Measurements from ENCODE around the gene VGLL4. TPM values are rescaled to one million over a fixed set of nuclear protein-coding genes. Genes with fewer than 3 reads are reported as not detected.
A peak's percentile ranks its signal among the peaks of the same experiment; 100 is the strongest.

Gene VGLL4
- total RNA-seq, 1 experiment from 2014 or later, result 66.0 TPM

DNA sequence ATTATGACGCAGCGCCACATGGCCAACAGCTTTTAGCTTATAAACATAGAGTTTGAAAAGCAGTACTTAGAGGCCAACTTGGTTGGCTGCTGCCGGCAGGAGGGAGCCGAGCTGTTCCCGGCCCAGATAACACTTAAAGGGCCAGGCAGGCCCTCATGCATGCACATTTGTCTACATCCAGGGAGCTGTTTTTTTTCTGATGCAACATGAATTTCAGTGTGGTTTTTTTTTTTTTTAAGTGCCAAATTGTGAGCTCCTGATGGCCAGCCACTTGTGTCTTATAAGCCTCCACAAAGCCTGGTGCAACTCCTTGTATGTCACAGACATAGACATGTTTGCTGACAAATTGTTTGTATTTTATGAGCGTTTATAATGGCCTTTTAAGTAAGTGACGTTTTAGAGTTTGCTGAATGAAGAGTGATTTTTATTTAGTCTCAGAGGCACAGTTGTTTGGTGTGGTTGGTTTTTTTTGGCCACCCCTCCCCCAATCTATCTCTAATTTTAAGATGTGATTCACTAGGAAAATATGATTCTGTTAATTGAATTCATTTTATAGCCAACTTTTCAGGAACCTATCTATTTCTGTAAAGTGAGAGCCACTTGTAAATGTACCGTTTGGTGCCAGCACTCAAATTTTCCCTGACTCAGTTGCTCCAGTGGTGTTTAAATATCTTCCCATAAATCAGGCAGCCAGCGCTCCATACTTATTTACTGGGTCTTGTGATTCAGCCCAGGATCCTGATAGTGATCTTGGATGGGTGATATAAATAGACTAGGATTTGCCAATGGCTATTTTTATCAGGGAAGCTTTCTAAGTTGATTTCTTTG, 134.3 kb downstream of the VGLL4 start:
- ChIA-PET CTCF (no interaction called here), POLR2A (interaction anchor here (0.6 to 1.1 kb wide), 3 partner anchors 30 to 78 kb away, joined by 3 to 4 read pairs (median 3); no protein-coding TSS in a partner anchor)
- peak overlapping the region; percentile 82 for H3K27ac ChIP-seq (ENCODE audit: low read length)
- in situ Hi-C loops (cut with HindIII; ENCODE audit: low pct_unique_long_range_greater_than_20kb, low sequenced_read_pairs), result no loop called here
- ATAC-seq, result peak; percentile 86
- TF ChIP-seq TCF7L2 (IDR thresholded peaks at IDR 0.05; ENCODE audit: low read depth, low read length) (peak; percentile 46; the same call in 1 of the 2 replicates), CTCF (IDR thresholded peaks at IDR 0.05) (no peak), POLR2AphosphoS5 (IDR thresholded peaks at IDR 0.05; ENCODE audit: low read depth, low read length) (no peak)
- peaks cover 31% of the 10 kb centered on the region for H3K4me1 ChIP-seq (ENCODE audit: control insufficient read depth, insufficient read depth, low read length)
- no peaks in the 10 kb centered on the region for H3K27me3 ChIP-seq (ENCODE audit: control insufficient read depth, insufficient read depth, low read length)
- H3K4me3 ChIP-seq (ENCODE audit: low read depth in 2 of 2, low read length in 2 of 2), result no peak overlapping the region
- no peak for DNase-seq (ENCODE audit: low read depth, low spot score)
- intact Hi-C loops (cut with micrococcal nuclease; ENCODE audit: unreplicated experiment), result no loop called here
- BruUV-seq (replicated peaks), result no TSS peak
- no peaks in the 10 kb centered on the region for H3K9me3 ChIP-seq (ENCODE audit: control insufficient read depth, insufficient read depth, low read depth, low read length)
- no peaks in the 10 kb centered on the region for H3K36me3 ChIP-seq (ENCODE audit: control insufficient read depth, insufficient read depth, low read length)

DNA sequence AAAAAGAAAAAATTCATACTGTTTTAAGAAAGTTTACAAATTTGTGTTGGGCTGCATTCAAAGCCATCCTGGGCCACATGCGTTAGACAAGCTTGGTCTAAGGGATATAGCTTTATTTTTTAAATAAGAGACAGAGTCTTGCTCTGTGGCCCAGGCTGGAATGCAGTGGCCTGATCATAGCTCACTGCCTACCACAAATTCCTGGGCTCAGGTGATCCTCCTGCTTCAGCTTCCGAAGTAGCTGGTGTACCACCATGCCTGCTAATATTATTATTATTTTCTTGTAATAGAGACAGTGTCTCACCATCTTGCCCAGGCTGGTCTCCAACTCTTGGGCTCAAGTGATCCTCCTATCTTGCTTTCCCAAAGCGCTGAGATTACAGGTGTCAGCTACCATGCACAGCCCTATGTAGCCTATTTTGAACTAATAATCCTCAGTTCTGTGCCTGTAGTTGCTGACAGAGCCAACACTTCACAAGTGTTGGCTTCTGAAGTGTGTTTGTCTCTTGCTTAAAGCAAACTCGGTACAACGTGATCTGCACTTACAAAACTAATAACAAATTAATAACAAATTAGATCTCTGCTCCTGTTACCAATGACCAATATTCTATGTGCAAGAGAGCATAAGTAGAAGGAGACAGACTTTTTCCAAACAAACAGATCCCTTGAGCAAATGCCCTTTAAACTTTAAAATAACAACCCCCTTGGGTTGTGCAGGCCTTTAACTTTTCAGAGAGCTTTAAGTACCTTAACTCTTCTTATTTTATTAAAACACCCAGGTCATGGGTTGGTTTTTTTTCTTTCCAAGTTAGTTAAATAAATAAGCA, 135.2 kb downstream of the VGLL4 start:
- Histone ChIP-seq H3K9me3 (ENCODE audit: control insufficient read depth, insufficient read depth, low read depth, low read length) (no peaks in the 10 kb centered on the region), H3K27ac (ENCODE audit: low read length) (peak overlapping the region; percentile 82), H3K4me1 (ENCODE audit: control insufficient read depth, insufficient read depth, low read length) (peaks cover 26% of the 10 kb centered on the region), H3K36me3 (ENCODE audit: control insufficient read depth, insufficient read depth, low read length) (no peaks in the 10 kb centered on the region), H3K4me3 (ENCODE audit: low read depth in 2 of 2, low read length in 2 of 2) (no peak overlapping the region), H3K27me3 (ENCODE audit: control insufficient read depth, insufficient read depth, low read length) (no peaks in the 10 kb centered on the region)
- TF ChIP-seq CTCF (IDR thresholded peaks at IDR 0.05), result no peak
- no peak for TF ChIP-seq SIN3A (IDR thresholded peaks at IDR 0.05; ENCODE audit: borderline replicate concordance, insufficient read depth, low read depth, low read length)
- TF ChIP-seq TCF7L2 (IDR thresholded peaks at IDR 0.05; ENCODE audit: low read depth, low read length), result no peak
- TF ChIP-seq POLR2AphosphoS5 (IDR thresholded peaks at IDR 0.05; ENCODE audit: low read depth, low read length), result no peak
- TF ChIP-seq, protein P1, sequence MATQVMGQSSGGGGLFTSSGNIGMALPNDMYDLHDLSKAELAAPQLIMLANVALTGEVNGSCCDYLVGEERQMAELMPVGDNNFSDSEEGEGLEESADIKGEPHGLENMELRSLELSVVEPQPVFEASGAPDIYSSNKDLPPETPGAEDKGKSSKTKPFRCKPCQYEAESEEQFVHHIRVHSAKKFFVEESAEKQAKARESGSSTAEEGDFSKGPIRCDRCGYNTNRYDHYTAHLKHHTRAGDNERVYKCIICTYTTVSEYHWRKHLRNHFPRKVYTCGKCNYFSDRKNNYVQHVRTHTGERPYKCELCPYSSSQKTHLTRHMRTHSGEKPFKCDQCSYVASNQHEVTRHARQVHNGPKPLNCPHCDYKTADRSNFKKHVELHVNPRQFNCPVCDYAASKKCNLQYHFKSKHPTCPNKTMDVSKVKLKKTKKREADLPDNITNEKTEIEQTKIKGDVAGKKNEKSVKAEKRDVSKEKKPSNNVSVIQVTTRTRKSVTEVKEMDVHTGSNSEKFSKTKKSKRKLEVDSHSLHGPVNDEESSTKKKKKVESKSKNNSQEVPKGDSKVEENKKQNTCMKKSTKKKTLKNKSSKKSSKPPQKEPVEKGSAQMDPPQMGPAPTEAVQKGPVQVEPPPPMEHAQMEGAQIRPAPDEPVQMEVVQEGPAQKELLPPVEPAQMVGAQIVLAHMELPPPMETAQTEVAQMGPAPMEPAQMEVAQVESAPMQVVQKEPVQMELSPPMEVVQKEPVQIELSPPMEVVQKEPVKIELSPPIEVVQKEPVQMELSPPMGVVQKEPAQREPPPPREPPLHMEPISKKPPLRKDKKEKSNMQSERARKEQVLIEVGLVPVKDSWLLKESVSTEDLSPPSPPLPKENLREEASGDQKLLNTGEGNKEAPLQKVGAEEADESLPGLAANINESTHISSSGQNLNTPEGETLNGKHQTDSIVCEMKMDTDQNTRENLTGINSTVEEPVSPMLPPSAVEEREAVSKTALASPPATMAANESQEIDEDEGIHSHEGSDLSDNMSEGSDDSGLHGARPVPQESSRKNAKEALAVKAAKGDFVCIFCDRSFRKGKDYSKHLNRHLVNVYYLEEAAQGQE (IDR thresholded peaks at IDR 0.05; ENCODE audit: insufficient read depth in 1 of 2, low read depth in 2 of 2, low read length in 1 of 2), result no peak
- intact Hi-C loops (cut with micrococcal nuclease; ENCODE audit: unreplicated experiment), result no loop called here
- ATAC-seq, result peak; percentile 43
- no TSS peak for BruUV-seq (replicated peaks)
- CTCF ChIA-PET, result interaction anchor here (0.6 to 0.8 kb wide), 2 partner anchors 8 to 129 kb away, joined by 3 read pairs; no protein-coding TSS in a partner anchor
- in situ Hi-C loops (cut with HindIII; ENCODE audit: low pct_unique_long_range_greater_than_20kb, low sequenced_read_pairs), result no loop called here
- DNase-seq (ENCODE audit: low read depth, low spot score), result no peak
- POLR2A ChIA-PET, result interaction anchor here (0.6 to 1.1 kb wide), 6 partner anchors 31 to 101 kb away, joined by 3 to 6 read pairs (median 4); no protein-coding TSS in a partner anchor
